Measurements from ENCODE around the gene FNIP1.

The FNIP1 gene

GRCh38 chr5:131664929-131665328, 131.9 kb downstream of the FNIP1 start:
- TF ChIP-seq CTCF (conservative IDR thresholded peaks at IDR 0.05) (no peak), ZFX (IDR thresholded peaks at IDR 0.05) (no peak)
- no peak overlapping the region for H3K27ac ChIP-seq

- no peak overlapping the region for H3K27ac ChIP-seq
Measured at GRCh38 chr5:131661933-131662332, 134.9 kb downstream of the FNIP1 start.

GRCh38 chr5:131659841-131660240, 137.0 kb downstream of the FNIP1 start:
- no peak for TF ChIP-seq CTCF (conservative IDR thresholded peaks at IDR 0.05)
- no peak for TF ChIP-seq ZFX (IDR thresholded peaks at IDR 0.05)
- no peak overlapping the region for H3K27ac ChIP-seq

More at GRCh38 chr5:131661933-131662332, 134.9 kb downstream of the FNIP1 start:
- TF ChIP-seq CTCF (conservative IDR thresholded peaks at IDR 0.05) (no peak), ZFX (IDR thresholded peaks at IDR 0.05) (no peak)

GRCh38 chr5:131659290-131659689, 137.5 kb downstream of the FNIP1 start:
- no peak overlapping the region for H3K27ac ChIP-seq
- TF ChIP-seq CTCF (conservative IDR thresholded peaks at IDR 0.05) = no peak
- TF ChIP-seq ZFX (IDR thresholded peaks at IDR 0.05) = no peak

GRCh38 chr5:131654776-131655175, 142.0 kb downstream of the FNIP1 start:
- no peak overlapping the region for H3K27ac ChIP-seq

GRCh38 chr5:131654309-131654708, 142.5 kb downstream of the FNIP1 start:
- TF ChIP-seq ZFX (IDR thresholded peaks at IDR 0.05) (no peak), CTCF (conservative IDR thresholded peaks at IDR 0.05) (no peak)
- H3K27ac ChIP-seq = no peak overlapping the region

More at GRCh38 chr5:131654776-131655175, 142.0 kb downstream of the FNIP1 start:
- no peak for TF ChIP-seq ZFX (IDR thresholded peaks at IDR 0.05)
- no peak for TF ChIP-seq CTCF (conservative IDR thresholded peaks at IDR 0.05)

- no peak for TF ChIP-seq ZFX (IDR thresholded peaks at IDR 0.05)
- TF ChIP-seq CTCF (conservative IDR thresholded peaks at IDR 0.05) = no peak
Measured at GRCh38 chr5:131649161-131649560, 147.7 kb downstream of the FNIP1 start.

More at GRCh38 chr5:131649161-131649560, 147.7 kb downstream of the FNIP1 start:
- H3K27ac ChIP-seq = no peak overlapping the region

All from C4-2B (cell line).